Vagina (tissue), 2 donors: ENCODE results near the gene SPACA7.

Source experiments
- POLR2A ChIP-seq, 2 donors: fragments of 450-650 bp; IDR thresholded peaks; one replicate each; pipeline ENCODE4 v1.6.1; 2017; ENCODE audit warnings: antibody characterized with exemption in 2 of 2, mild to moderate bottlenecking in 2 of 2, moderate library complexity in 2 of 2
- POLR2AphosphoS5 ChIP-seq, 2 donors: sonication (generic); formaldehyde crosslinking; IDR thresholded peaks; one replicate each; pipeline ENCODE4 v1.9.0; 2017; ENCODE audit warnings: antibody characterized with exemption in 2 of 2, mild to moderate bottlenecking in 2 of 2, low read depth in 1 of 2; ENCODE audit not compliant: insufficient read depth in 1 of 2
- TF ChIP-seq, protein P1 (sequence below), 3 experiments: fragments of 450-650 bp in 2 of 3; fragments of 200-600 bp in 1 of 3; sonication (generic) in 1 of 3; IDR thresholded peaks; one replicate each; pipeline ENCODE4 v1.5.1; 2017 to 2019; ENCODE audit warnings: antibody characterized with exemption in 3 of 3, mild to moderate bottlenecking in 2 of 3, moderate library complexity in 2 of 3

DNA sequence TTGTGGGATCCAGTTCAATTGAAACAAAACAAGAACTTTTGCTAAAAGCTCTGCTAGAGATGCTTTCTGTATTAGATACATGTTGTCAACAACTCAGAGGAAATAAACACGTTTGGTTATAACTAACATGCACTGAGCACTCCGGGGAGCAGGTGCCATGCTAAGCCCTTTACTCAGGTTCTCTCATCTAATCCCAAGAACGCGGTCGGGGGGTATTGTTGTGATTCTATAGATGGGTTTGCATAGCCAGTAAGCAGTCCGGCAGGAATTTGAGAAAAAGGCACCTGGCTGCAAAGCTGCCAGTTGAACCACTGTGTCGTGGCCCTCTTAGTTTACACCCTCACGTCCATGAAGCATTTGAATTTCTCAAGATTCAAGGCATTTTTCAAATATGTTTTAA is 24.3 kb upstream of the SPACA7 start:
- TF ChIP-seq POLR2A (IDR thresholded peaks at IDR 0.05) (no peak), POLR2AphosphoS5 (IDR thresholded peaks at IDR 0.05; ENCODE audit: insufficient read depth in 1 of 2, low read depth in 1 of 2) (no peak)
- TF ChIP-seq, protein P1, sequence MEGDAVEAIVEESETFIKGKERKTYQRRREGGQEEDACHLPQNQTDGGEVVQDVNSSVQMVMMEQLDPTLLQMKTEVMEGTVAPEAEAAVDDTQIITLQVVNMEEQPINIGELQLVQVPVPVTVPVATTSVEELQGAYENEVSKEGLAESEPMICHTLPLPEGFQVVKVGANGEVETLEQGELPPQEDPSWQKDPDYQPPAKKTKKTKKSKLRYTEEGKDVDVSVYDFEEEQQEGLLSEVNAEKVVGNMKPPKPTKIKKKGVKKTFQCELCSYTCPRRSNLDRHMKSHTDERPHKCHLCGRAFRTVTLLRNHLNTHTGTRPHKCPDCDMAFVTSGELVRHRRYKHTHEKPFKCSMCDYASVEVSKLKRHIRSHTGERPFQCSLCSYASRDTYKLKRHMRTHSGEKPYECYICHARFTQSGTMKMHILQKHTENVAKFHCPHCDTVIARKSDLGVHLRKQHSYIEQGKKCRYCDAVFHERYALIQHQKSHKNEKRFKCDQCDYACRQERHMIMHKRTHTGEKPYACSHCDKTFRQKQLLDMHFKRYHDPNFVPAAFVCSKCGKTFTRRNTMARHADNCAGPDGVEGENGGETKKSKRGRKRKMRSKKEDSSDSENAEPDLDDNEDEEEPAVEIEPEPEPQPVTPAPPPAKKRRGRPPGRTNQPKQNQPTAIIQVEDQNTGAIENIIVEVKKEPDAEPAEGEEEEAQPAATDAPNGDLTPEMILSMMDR (IDR thresholded peaks at IDR 0.05) = no peak
